Natural killer cell (primary cell): ENCODE measurements around the gene TAF12. TPM values are rescaled to one million over a fixed set of nuclear protein-coding genes. Genes with fewer than 3 reads are reported as not detected.
"Not testable (repeated sequence)": the region's sequence is repeated elsewhere in the genome, so short reads cannot be mapped to it uniquely, and the experiment has no call there.

Experiments used
- ATAC-seq, 3 donors: fragments of 150-1000 bp in 2 of 3; fragments of 200-7000 bp in 1 of 3; cut with Tn5 transposase; 1 replicate in 1 of 3; 2 replicates in 2 of 3; pipeline ENCODE4 v1.10.0; 2021; ENCODE audit warnings: mild to moderate bottlenecking in 2 of 3, moderate library complexity in 2 of 3
- DNase-seq, 2 donors: peaks; one replicate each; pipeline versions ENCODE4 v3.0.0 to v3.0.0-alpha.2; 2013 to 2021; ENCODE audit warnings: mixed read lengths in 1 of 2
- H3K27ac ChIP-seq: one replicate; pipeline ENCODE4 v1.5.1; 2013; ENCODE audit warnings: mild to moderate bottlenecking, low read length
- H3K27me3 ChIP-seq: one replicate; pipeline ENCODE4 v1.6.1; 2013; ENCODE audit warnings: low read length; ENCODE audit not compliant: control insufficient read depth, insufficient read depth
- H3K36me3 ChIP-seq: one replicate; pipeline ENCODE4 v1.6.1; 2013; ENCODE audit warnings: low read length; ENCODE audit not compliant: control insufficient read depth, insufficient read depth
- H3K4me1 ChIP-seq: one replicate; pipeline ENCODE4 v1.6.1; 2013; ENCODE audit warnings: low read length; ENCODE audit not compliant: control insufficient read depth, insufficient read depth
- H3K4me3 ChIP-seq: one replicate; pipeline ENCODE4 v1.5.1; 2013; ENCODE audit warnings: low read length
- H3K9me3 ChIP-seq: one replicate; pipeline ENCODE4 v1.6.1; 2013; ENCODE audit warnings: low read length; ENCODE audit not compliant: control insufficient read depth, insufficient read depth
- H3K27ac Mint-ChIP-seq, 2 donors: one replicate each; pipeline ENCODE4 v1.8.0; 2022; ENCODE audit warnings: mild to moderate bottlenecking in 2 of 2, mixed read lengths in 2 of 2, moderate library complexity in 1 of 2
- H3K27me3 Mint-ChIP-seq, 2 donors: one replicate each; pipeline ENCODE4 v1.8.0; 2022; ENCODE audit warnings: low read depth in 2 of 2, mixed read lengths in 2 of 2
- H3K36me3 Mint-ChIP-seq: one replicate; pipeline ENCODE4 v1.8.0; 2022; ENCODE audit warnings: mixed read lengths
- H3K4me1 Mint-ChIP-seq, 2 donors: one replicate each; pipeline ENCODE4 v1.8.0; 2022; ENCODE audit warnings: mixed read lengths in 2 of 2
- H3K4me3 Mint-ChIP-seq: one replicate; pipeline ENCODE4 v1.8.0; 2022; ENCODE audit warnings: mild to moderate bottlenecking, moderate library complexity, mixed read lengths
- H3K9me3 Mint-ChIP-seq, 2 donors: one replicate each; pipeline ENCODE4 v1.8.0; 2022; ENCODE audit warnings: mixed read lengths in 2 of 2
- CTCF ChIP-seq: fragments of 200-600 bp; IDR thresholded peaks from one replicate; pipeline ENCODE4 v1.8.0; 2022; ENCODE audit warnings: antibody characterized with exemption
- WGBS: methylation state at CpG from one replicate; pipeline ENCODE4 v1.1.7; 2013; ENCODE audit warnings: missing lambda C conversion rate; ENCODE audit not compliant: insufficient coverage; 5-methylcytosine and 5-hydroxymethylcytosine counted together
- intact Hi-C: fragments of 100-400 bp; cut with micrococcal nuclease; formaldehyde crosslinking; loops from one replicate; pipeline ENCODE4 v1.14.2; 2022
- total RNA-seq, 4 donors: library from RNA; stranded (reverse); fragments of 120-200 nt in 1 of 4; gene quantifications; one replicate each; pipeline versions ENCODE4 v1.2.3 to v1.2.4, GENCODE V29; 2013 to 2022

The TAF12 gene
- total RNA-seq, 3 donors from 2014 or later (not counting 1 experiment from before 2014, with no cell fraction given), result 17.9 to 23.8 (median 23.1) TPM

- Mint-ChIP-seq H3K4me1 (peaks cover 25 to 27% of the 10 kb centered on the region in 2 donors), H3K27ac (peak within 1 kb of the TSS; percentile 96 to 100), H3K27me3 (no peaks in the 10 kb centered on the region), H3K9me3 (no peaks in the 10 kb centered on the region), H3K36me3 (no peaks in the 10 kb centered on the region), H3K4me3 (peak within 1 kb of the TSS; percentile 89)
- peak; percentile 80 to 96 for DNase-seq
- Histone ChIP-seq H3K27me3 (no peaks in the 10 kb centered on the region), H3K4me1 (peaks cover 34% of the 10 kb centered on the region), H3K4me3 (peak within 1 kb of the TSS; percentile 38), H3K27ac (peak within 1 kb of the TSS; percentile 95), H3K36me3 (no peaks in the 10 kb centered on the region), H3K9me3 (no peaks in the 10 kb centered on the region)
- peak; percentile 72 to 91 (median 77) for ATAC-seq
- WGBS, result 3% methylated on average over 28 of the region's 28 CpGs
- no peak for TF ChIP-seq CTCF
- intact Hi-C loops, result loop anchor here (1.0 to 5.0 kb wide), 3 partner anchors 20 to 401 kb away; partner anchors contain the start of genes GMEB1 and YTHDF2
These were observed 5.8 kb upstream of the TAF12 start, which contains the start of gene RNU11 for GRCh38 chr1:28648474-28649198. Gene RNU11 (plus strand): TSS chr1:28648600.

- Mint-ChIP-seq H3K4me1 (peaks cover 31 to 33% of the 10 kb centered on the region in 2 donors), H3K27me3 (no peaks in the 10 kb centered on the region), H3K9me3 (no peaks in the 10 kb centered on the region), H3K4me3 (peak overlapping the region; percentile 89), H3K27ac (peak overlapping the region; percentile 96 to 100), H3K36me3 (no peaks in the 10 kb centered on the region)
- no peaks in the 10 kb centered on the region for H3K36me3 ChIP-seq
- ATAC-seq, result peak; percentile 75 to 89 (median 82)
- peak overlapping the region; percentile 95 for H3K27ac ChIP-seq
- H3K27me3 ChIP-seq, result no peaks in the 10 kb centered on the region
- peak overlapping the region; percentile 38 for H3K4me3 ChIP-seq
- intact Hi-C loops, result loop anchor here (1.0 to 5.0 kb wide), 3 partner anchors 20 to 401 kb away; partner anchors contain the start of genes GMEB1 and YTHDF2
- TF ChIP-seq CTCF, result no peak
- DNase-seq, result peak; percentile 80 to 96
- no peaks in the 10 kb centered on the region for H3K9me3 ChIP-seq
- 1% methylated on average over 18 of the region's 18 CpGs for WGBS
- H3K4me1 ChIP-seq, result peaks cover 40% of the 10 kb centered on the region
These were observed 5.2 kb upstream of the TAF12 start for GRCh38 chr1:28648008-28648473.

- H3K27ac ChIP-seq, result no peak overlapping the region
- H3K36me3 ChIP-seq, result no peaks in the 10 kb centered on the region
- H3K4me3 ChIP-seq, result no peak overlapping the region
- WGBS, result 100% methylated on average over 1 of the region's 1 CpG
- H3K27me3 Mint-ChIP-seq, result no peaks in the 10 kb centered on the region
- H3K27me3 ChIP-seq, result no peaks in the 10 kb centered on the region
- no peak overlapping the region for H3K4me3 Mint-ChIP-seq
- no peaks in the 10 kb centered on the region for H3K36me3 Mint-ChIP-seq
- peaks cover 46% of the 10 kb centered on the region for H3K4me1 ChIP-seq
- TF ChIP-seq CTCF, result no peak
- peak overlapping the region; percentile 20 to 35 for H3K27ac Mint-ChIP-seq
- ATAC-seq, result no peak
- intact Hi-C loops, result loop anchor here (5.0 kb wide), 1 partner anchor 399 kb away; no protein-coding TSS in a partner anchor
- H3K4me1 Mint-ChIP-seq, result peaks cover 46 to 47% of the 10 kb centered on the region in 2 donors
- no peaks in the 10 kb centered on the region for H3K9me3 Mint-ChIP-seq
- no peak for DNase-seq
- H3K9me3 ChIP-seq, result no peaks in the 10 kb centered on the region
These were observed 3.2 kb upstream of the TAF12 start for GRCh38 chr1:28646040-28646439.

- H3K4me1 ChIP-seq, result peaks cover 47% of the 10 kb centered on the region
- H3K36me3 Mint-ChIP-seq, ATAC-seq, H3K4me3 Mint-ChIP-seq, H3K9me3 ChIP-seq, H3K36me3 ChIP-seq, H3K27me3 ChIP-seq, H3K4me3 ChIP-seq, H3K27ac ChIP-seq, H3K27ac Mint-ChIP-seq, H3K27me3 Mint-ChIP-seq, H3K9me3 Mint-ChIP-seq, DNase-seq: not testable (repeated sequence)
- WGBS, result 92% methylated on average over 8 of the region's 11 CpGs
- H3K4me1 Mint-ChIP-seq, result peaks cover 47 to 51% of the 10 kb centered on the region in 2 donors
- intact Hi-C loops, result loop anchor here (5.0 kb wide), 1 partner anchor 398 kb away; no protein-coding TSS in a partner anchor
These were observed 2.5 kb upstream of the TAF12 start for GRCh38 chr1:28645406-28645805.
